Stomach smooth muscle (tissue), 2 donors: ENCODE measurements around the gene MUC6.

ENCODE experiments used
- H3K27ac ChIP-seq: one replicate; pipeline ENCODE4 v1.7.0; 2013; ENCODE audit warnings: mild to moderate bottlenecking, low read length, inconsistent platforms
- H3K27me3 ChIP-seq, 2 donors: one replicate each; pipeline ENCODE4 v1.7.0; 2013; ENCODE audit warnings: low read length in 2 of 2; ENCODE audit not compliant: insufficient read depth in 2 of 2, control insufficient read depth in 1 of 2
- H3K36me3 ChIP-seq, 2 donors: one replicate each; pipeline ENCODE4 v1.7.0; 2013; ENCODE audit warnings: low read length in 2 of 2; ENCODE audit not compliant: control insufficient read depth in 2 of 2, insufficient read depth in 2 of 2
- H3K4me1 ChIP-seq: one replicate; pipeline ENCODE4 v1.7.0; 2013; ENCODE audit warnings: low read length; ENCODE audit not compliant: control insufficient read depth, insufficient read depth
- H3K4me3 ChIP-seq, 2 donors: one replicate each; pipeline ENCODE4 v1.7.0; 2013; ENCODE audit warnings: low read length in 2 of 2
- H3K9ac ChIP-seq, 2 donors: one replicate each; pipeline ENCODE4 v1.7.0; 2013; ENCODE audit warnings: low read length in 2 of 2, mild to moderate bottlenecking in 1 of 2
- H3K9me3 ChIP-seq, 2 donors: one replicate each; pipeline ENCODE4 v1.7.0; 2013; ENCODE audit warnings: low read length in 2 of 2; ENCODE audit not compliant: control insufficient read depth in 2 of 2
- donor health status: healthy.
- donor health status: Pancreatic carcinoma.

MUC6 gene

GRCh38 chr11:971092-971690 lies 65.3 kb downstream of the MUC6 start:
- Histone ChIP-seq H3K27me3 (no peaks in the 10 kb centered on the region), H3K27ac (no peak overlapping the region), H3K36me3 (peaks cover 31 to 34% of the 10 kb centered on the region in 2 donors), H3K4me1 (peaks cover 4% of the 10 kb centered on the region), H3K9ac (no peak overlapping the region), H3K4me3 (no peak overlapping the region), H3K9me3 (no peaks in the 10 kb centered on the region)

GRCh38 chr11:970319-970871 lies 66.1 kb downstream of the MUC6 start:
- H3K4me1 ChIP-seq, result peaks cover 4% of the 10 kb centered on the region
- no peak overlapping the region for H3K4me3 ChIP-seq
- no peaks in the 10 kb centered on the region for H3K27me3 ChIP-seq
- H3K27ac ChIP-seq, result no peak overlapping the region
- no peaks in the 10 kb centered on the region for H3K9me3 ChIP-seq
- peaks cover 31 to 33% of the 10 kb centered on the region in 2 donors for H3K36me3 ChIP-seq
- H3K9ac ChIP-seq, result no peak overlapping the region

GRCh38 chr11:969651-970205 lies 66.8 kb downstream of the MUC6 start:
- Histone ChIP-seq H3K27ac (no peak overlapping the region), H3K36me3 (peaks cover 31% of the 10 kb centered on the region in 2 donors), H3K4me1 (peaks cover 4% of the 10 kb centered on the region)

GRCh38 chr11:968822-969221 lies 67.7 kb downstream of the MUC6 start:
- Histone ChIP-seq H3K27me3 (no peaks in the 10 kb centered on the region), H3K4me3 (no peak overlapping the region), H3K9me3 (no peaks in the 10 kb centered on the region), H3K9ac (no peak overlapping the region), H3K4me1 (peaks cover 4% of the 10 kb centered on the region), H3K36me3 (peaks cover 31 to 34% of the 10 kb centered on the region in 2 donors), H3K27ac (no peak overlapping the region)

More at GRCh38 chr11:969651-970205, 66.8 kb downstream of the MUC6 start:
- Histone ChIP-seq H3K27me3 (no peaks in the 10 kb centered on the region), H3K9ac (no peak overlapping the region), H3K4me3 (no peak overlapping the region), H3K9me3 (no peaks in the 10 kb centered on the region)

GRCh38 chr11:967995-968751 lies 68.3 kb downstream of the MUC6 start:
- no peak overlapping the region for H3K9ac ChIP-seq
- no peaks in the 10 kb centered on the region for H3K27me3 ChIP-seq
- no peaks in the 10 kb centered on the region for H3K9me3 ChIP-seq
- H3K4me1 ChIP-seq, result peaks cover 4% of the 10 kb centered on the region
- H3K27ac ChIP-seq, result no peak overlapping the region
- no peak overlapping the region for H3K4me3 ChIP-seq
- peaks cover 30 to 36% of the 10 kb centered on the region in 2 donors for H3K36me3 ChIP-seq

- Histone ChIP-seq H3K36me3 (peaks cover 8 to 21% of the 10 kb centered on the region in 2 donors), H3K9me3 (no peaks in the 10 kb centered on the region), H3K27me3 (no peaks in the 10 kb centered on the region), H3K27ac (no peak overlapping the region), H3K4me3 (no peak overlapping the region), H3K4me1 (peaks cover 4% of the 10 kb centered on the region), H3K9ac (no peak overlapping the region)
These were observed 71.2 kb downstream of the MUC6 start for GRCh38 chr11:965206-965775.

GRCh38 chr11:963852-964251 lies 72.7 kb downstream of the MUC6 start:
- Histone ChIP-seq H3K27ac (no peak overlapping the region), H3K9me3 (no peaks in the 10 kb centered on the region), H3K27me3 (no peaks in the 10 kb centered on the region), H3K4me1 (peaks cover 4% of the 10 kb centered on the region), H3K36me3 (peaks cover 9 to 23% of the 10 kb centered on the region in 2 donors), H3K4me3 (no peak overlapping the region), H3K9ac (no peak overlapping the region)
